Measurements from ENCODE around the gene CRYGC.
"Not testable (repeated sequence)": the region's sequence is repeated elsewhere in the genome, so short reads cannot be mapped to it uniquely, and the experiment has no call there.

The CRYGC gene

GRCh38 chr2:208101716-208102631 is 27.7 kb downstream of the CRYGC start:
- peak; percentile 13 for DNase-seq (ENCODE audit: low read depth)
- no peak overlapping the region for H3K4me3 ChIP-seq (ENCODE audit: low read depth, low read length)
- peak; percentile 51 for TF ChIP-seq CTCF (IDR thresholded peaks at IDR 0.05; ENCODE audit: control insufficient read depth, extremely low read depth, insufficient read depth)

GRCh38 chr2:208099682-208100470 is 29.8 kb downstream of the CRYGC start:
- H3K4me3 ChIP-seq (ENCODE audit: low read depth, low read length), result no peak overlapping the region
- no peak for TF ChIP-seq CTCF (IDR thresholded peaks at IDR 0.05; ENCODE audit: control insufficient read depth, extremely low read depth, insufficient read depth)
- DNase-seq (ENCODE audit: low read depth), result no peak

GRCh38 chr2:208098701-208099100 is 30.9 kb downstream of the CRYGC start:
- not testable (repeated sequence) for DNase-seq (ENCODE audit: low read depth); H3K4me3 ChIP-seq (ENCODE audit: low read depth, low read length)

- no peak for DNase-seq (ENCODE audit: low read depth)
- no peak for TF ChIP-seq CTCF (IDR thresholded peaks at IDR 0.05; ENCODE audit: control insufficient read depth, extremely low read depth, insufficient read depth)
- H3K4me3 ChIP-seq (ENCODE audit: low read depth, low read length), result no peak overlapping the region
Measured at GRCh38 chr2:208098267-208098666, 31.4 kb downstream of the CRYGC start.

- TF ChIP-seq CTCF (IDR thresholded peaks at IDR 0.05; ENCODE audit: control insufficient read depth, extremely low read depth, insufficient read depth), result no peak
Measured at GRCh38 chr2:208097801-208098200, 31.8 kb downstream of the CRYGC start.

GRCh38 chr2:208097313-208097712 is 32.3 kb downstream of the CRYGC start:
- H3K4me3 ChIP-seq (ENCODE audit: low read depth, low read length), result no peak overlapping the region
- DNase-seq (ENCODE audit: low read depth), result no peak
- no peak for TF ChIP-seq CTCF (IDR thresholded peaks at IDR 0.05; ENCODE audit: control insufficient read depth, extremely low read depth, insufficient read depth)

More at GRCh38 chr2:208097801-208098200, 31.8 kb downstream of the CRYGC start:
- no peak overlapping the region for H3K4me3 ChIP-seq (ENCODE audit: low read depth, low read length)
- no peak for DNase-seq (ENCODE audit: low read depth)

- no peak for DNase-seq (ENCODE audit: low read depth)
- H3K4me3 ChIP-seq (ENCODE audit: low read depth, low read length), result no peak overlapping the region
- no peak for TF ChIP-seq CTCF (IDR thresholded peaks at IDR 0.05; ENCODE audit: control insufficient read depth, extremely low read depth, insufficient read depth)
Measured at GRCh38 chr2:208096080-208096479, 33.5 kb downstream of the CRYGC start.
